Lower leg skin (tissue), 4 donors: Measurements from ENCODE around the gene CTNND2. TPM values are rescaled to one million over a fixed set of nuclear protein-coding genes. Genes with fewer than 3 reads are reported as not detected.

ENCODE experiments used
- DNase-seq, 2 donors: peaks; one replicate each; pipeline ENCODE4 v3.0.0-alpha.2; 2019; ENCODE audit warnings: low spot score in 2 of 2
- H3K4me3 ChIP-seq: fragments of 200-600 bp; sonication (generic); 2 replicates; pipeline ENCODE4 v1.5.1; 2017; ENCODE audit warnings: mild to moderate bottlenecking, low read depth; ENCODE audit not compliant: poor library complexity, severe bottlenecking
- CTCF ChIP-seq, 3 donors: fragments of 450-650 bp; IDR thresholded peaks; one replicate each; pipeline ENCODE4 v1.5.1; 2016; ENCODE audit warnings: antibody characterized with exemption in 3 of 3, mild to moderate bottlenecking in 3 of 3, moderate library complexity in 2 of 3
- POLR2A ChIP-seq, 2 donors: fragments of 450-650 bp; IDR thresholded peaks; one replicate each; pipeline ENCODE4 v1.6.1; 2016 to 2017; ENCODE audit warnings: antibody characterized with exemption in 2 of 2, mild to moderate bottlenecking in 1 of 2, moderate library complexity in 1 of 2
- WGBS, 2 donors: methylation state at CpG; one replicate each; pipeline ENCODE4 v1.1.5; 2018; 5-methylcytosine and 5-hydroxymethylcytosine counted together
- intact Hi-C: fragments of 100-400 bp; cut with DNase I; formaldehyde crosslinking; loops from one replicate; pipeline ENCODE4 v1.15.0; 2023; ENCODE audit warnings: low total_unique reads
- total RNA-seq, 4 donors: library from RNA; depleted of rRNA; stranded (reverse); fragments of >200 nt; gene quantifications; one replicate each; pipeline ENCODE4 v1.1.0, GENCODE V29; 2016

The CTNND2 gene
- total RNA-seq, 4 donors from 2014 or later, result 0.21 to 2.9 (median 0.55) TPM

GRCh38 chr5:11407556-11408145, 496.6 kb downstream of the CTNND2 start:
- intact Hi-C loops, result no loop called here
- no peak overlapping the region for H3K4me3 ChIP-seq
- TF ChIP-seq POLR2A (IDR thresholded peaks at IDR 0.05) (no peak), CTCF (IDR thresholded peaks at IDR 0.05) (no peak)
- DNase-seq, result no peak
- WGBS, 2 donors, result 87 to 90% methylated on average over 5 of the region's 5 CpGs

- TF ChIP-seq CTCF (IDR thresholded peaks at IDR 0.05), result no peak
- no peak for TF ChIP-seq POLR2A (IDR thresholded peaks at IDR 0.05)
- 86 to 87% methylated on average over 2 of the region's 2 CpGs for WGBS, 2 donors
- intact Hi-C loops, result no loop called here
- no peak overlapping the region for H3K4me3 ChIP-seq
- DNase-seq, result no peak
Observed at GRCh38 chr5:11400316-11400715, 503.9 kb downstream of the CTNND2 start.

GRCh38 chr5:11398728-11399127, 505.5 kb downstream of the CTNND2 start:
- H3K4me3 ChIP-seq, result no peak overlapping the region
- DNase-seq, result no peak
- intact Hi-C loops, result no loop called here
- TF ChIP-seq CTCF (IDR thresholded peaks at IDR 0.05) (no peak), POLR2A (IDR thresholded peaks at IDR 0.05) (no peak)
- 80 to 85% methylated on average over 3 of the region's 3 CpGs for WGBS, 2 donors

GRCh38 chr5:11397549-11397948, 506.7 kb downstream of the CTNND2 start:
- TF ChIP-seq CTCF (IDR thresholded peaks at IDR 0.05) (no peak), POLR2A (IDR thresholded peaks at IDR 0.05) (no peak)
- no peak overlapping the region for H3K4me3 ChIP-seq
- 89 to 90% methylated on average over 8 of the region's 8 CpGs for WGBS, 2 donors
- DNase-seq, result no peak
- intact Hi-C loops, result no loop called here

GRCh38 chr5:11396917-11397316, 507.3 kb downstream of the CTNND2 start:
- DNase-seq, result no peak
- no peak overlapping the region for H3K4me3 ChIP-seq
- no peak for TF ChIP-seq CTCF (IDR thresholded peaks at IDR 0.05)
- TF ChIP-seq POLR2A (IDR thresholded peaks at IDR 0.05), result no peak
- intact Hi-C loops, result no loop called here
- WGBS, 2 donors, result 69 to 72% methylated on average over 5 of the region's 5 CpGs

GRCh38 chr5:11394933-11395332, 509.3 kb downstream of the CTNND2 start:
- no peak for DNase-seq
- H3K4me3 ChIP-seq, result no peak overlapping the region
- WGBS, 2 donors, result 60 to 64% methylated on average over 5 of the region's 5 CpGs
- intact Hi-C loops, result no loop called here
- no peak for TF ChIP-seq CTCF (IDR thresholded peaks at IDR 0.05)
- TF ChIP-seq POLR2A (IDR thresholded peaks at IDR 0.05), result no peak
